ENCODE results near the gene MAP3K20.

Gene MAP3K20

GRCh38 chr2:173050684-173051083 is 25.0 kb upstream of the MAP3K20 start:
- no peak for DNase-seq (ENCODE audit: low read depth in 2 of 2)

- DNase-seq (ENCODE audit: low read depth in 2 of 2): no peak
Measured at GRCh38 chr2:173051463-173052215, 24.0 kb upstream of the MAP3K20 start.

GRCh38 chr2:173053043-173053699 is 22.5 kb upstream of the MAP3K20 start:
- DNase-seq (ENCODE audit: low read depth in 2 of 2): no peak

- DNase-seq (ENCODE audit: low read depth in 2 of 2): no peak
Measured at GRCh38 chr2:173054466-173054865, 21.2 kb upstream of the MAP3K20 start.

GRCh38 chr2:173056705-173057364 is 18.8 kb upstream of the MAP3K20 start:
- DNase-seq (ENCODE audit: low read depth in 2 of 2): no peak

- DNase-seq (ENCODE audit: low read depth in 2 of 2): no peak
Measured at GRCh38 chr2:173058097-173058496, 17.5 kb upstream of the MAP3K20 start.

GRCh38 chr2:173058673-173059072 is 17.0 kb upstream of the MAP3K20 start:
- no peak for DNase-seq (ENCODE audit: low read depth in 2 of 2)

- DNase-seq (ENCODE audit: low read depth in 2 of 2): no peak
Measured at GRCh38 chr2:173059292-173059691, 16.4 kb upstream of the MAP3K20 start.

- DNase-seq (ENCODE audit: low read depth in 2 of 2): no peak
Measured at GRCh38 chr2:173059971-173060461, 15.6 kb upstream of the MAP3K20 start.

GRCh38 chr2:173062801-173063200 is 12.8 kb upstream of the MAP3K20 start:
- no peak for DNase-seq (ENCODE audit: low read depth in 2 of 2)

- no peak for DNase-seq (ENCODE audit: low read depth in 2 of 2)
Measured at GRCh38 chr2:173064151-173064805, 11.4 kb upstream of the MAP3K20 start.

- DNase-seq (ENCODE audit: low read depth in 2 of 2): no peak
Measured at GRCh38 chr2:173066887-173067676, 8.6 kb upstream of the MAP3K20 start.

- no peak for DNase-seq (ENCODE audit: low read depth in 2 of 2)
Measured at GRCh38 chr2:173075056-173075780, 428 bp upstream of the MAP3K20 start.

GRCh38 chr2:173076581-173077345 is 1.1 kb downstream of the MAP3K20 start:
- DNase-seq (ENCODE audit: low read depth in 2 of 2): peak in 1 of 2 donors; percentile 6

- DNase-seq (ENCODE audit: low read depth in 2 of 2): no peak
Measured at GRCh38 chr2:173077506-173078177, 2.0 kb downstream of the MAP3K20 start.

- DNase-seq (ENCODE audit: low read depth in 2 of 2): no peak
Measured at GRCh38 chr2:173079141-173079540, 3.5 kb downstream of the MAP3K20 start.

- no peak for DNase-seq (ENCODE audit: low read depth in 2 of 2)
Measured at GRCh38 chr2:173079973-173080860, 4.6 kb downstream of the MAP3K20 start.

- no peak for DNase-seq (ENCODE audit: low read depth in 2 of 2)
Measured at GRCh38 chr2:173086518-173087213, 11.0 kb downstream of the MAP3K20 start.

Measured in stimulated activated CD8-positive, alpha-beta memory T cell treated with anti-CD3 and anti-CD28 coated beads, Interleukin-7, amount 100 ng/mL, for 4 hours (primary cell).